BLaER1 treated with 17β-estradiol and CSF1 and Interleukin-3, amounts not matched to agents 10 nM and 100 nM (cell line): Measurements from ENCODE around the gene GPR161.
A peak's percentile ranks its signal among the peaks of the same experiment; 100 is the strongest.
"Not testable (repeated sequence)": the region's sequence is repeated elsewhere in the genome, so short reads cannot be mapped to it uniquely, and the experiment has no call there.

Source experiments
- H3K27ac ChIP-seq, 11 experiments: shearing (Covaris generic); formaldehyde crosslinking; 2 replicates each; pipeline ENCODE4 v1.8.1; 2022
- H3K27me3 ChIP-seq, 11 experiments: shearing (Covaris generic); formaldehyde crosslinking; 2 replicates each; pipeline ENCODE4 v1.8.1; 2022
- H3K36me3 ChIP-seq, 11 experiments: shearing (Covaris generic); formaldehyde crosslinking; 2 replicates each; pipeline ENCODE4 v1.8.1; 2022
- H3K4me1 ChIP-seq, 10 experiments: shearing (Covaris generic); formaldehyde crosslinking; 2 replicates each; pipeline ENCODE4 v1.8.1; 2022
- H3K4me2 ChIP-seq, 11 experiments: shearing (Covaris generic); formaldehyde crosslinking; 2 replicates each; pipeline ENCODE4 v1.8.1; 2022
- H3K4me3 ChIP-seq, 10 experiments: shearing (Covaris generic); formaldehyde crosslinking; 2 replicates each; pipeline ENCODE4 v1.8.1; 2022
- H3K9ac ChIP-seq, 11 experiments: shearing (Covaris generic); formaldehyde crosslinking; 2 replicates each; pipeline ENCODE4 v1.8.1; 2022
- H3K9me3 ChIP-seq, 11 experiments: shearing (Covaris generic); formaldehyde crosslinking; replicated peaks in 1 of 11; 2 replicates each; pipeline ENCODE4 v1.8.1; 2022
- H4K20me1 ChIP-seq, 11 experiments: shearing (Covaris generic); formaldehyde crosslinking; 2 replicates each; pipeline ENCODE4 v1.8.1; 2022
- Cebpa-rat ChIP-seq, 11 experiments: shearing (Covaris generic); IDR thresholded peaks; 2 replicates each; pipeline ENCODE4 v1.8.1; 2022

The GPR161 gene

GRCh38 chr1:168136709-168137514 lies at the start of gene GPR161:
TSS of gene GPR161 (minus strand) at chr1:168136930. CDS start at chr1:168104850, 32,080 bp downstream.
- no peak for TF ChIP-seq Cebpa-rat (IDR thresholded peaks at IDR 0.05)
- Histone ChIP-seq H3K4me1 (peaks cover 0 to 14% (median 10%) of the 10 kb centered on the region in 10 experiments; a peak in 14 of 20 replicates), H3K9ac (peak within 1 kb of the TSS; percentile 53 to 83 (median 77)), H3K4me2 (peak within 1 kb of the TSS; percentile 86 to 100 (median 99)), H3K27ac (peak within 1 kb of the TSS in 7 of 11 experiments; percentile 28 to 53 (median 40); a peak in 9 of 22 replicates), H4K20me1 (peaks cover 0 to 15% (median 0%) of the 10 kb centered on the region in 11 experiments; a peak in 5 of 22 replicates), H3K9me3 (no peaks in the 10 kb centered on the region), H3K36me3 (no peaks in the 10 kb centered on the region), H3K4me3 (peak within 1 kb of the TSS; percentile 65 to 80 (median 76)), H3K27me3 (peaks cover 46 to 65% (median 56%) of the 10 kb centered on the region in 11 experiments)

- Histone ChIP-seq H3K9ac (peak overlapping the region in 1 of 11 experiments; percentile 89; a peak in 1 of 22 replicates), H3K4me1 (peaks cover 9 to 18% (median 15%) of the 10 kb centered on the region in 10 experiments), H4K20me1 (peaks cover 0 to 48% (median 19%) of the 10 kb centered on the region in 11 experiments; a peak in 11 of 22 replicates), H3K36me3 (peaks cover 14 to 36% (median 24%) of the 10 kb centered on the region in 11 experiments), H3K4me2 (peak overlapping the region in 8 of 11 experiments; percentile 88 to 99 (median 95); a peak in 9 of 22 replicates)
- not testable (repeated sequence) for H3K27me3 ChIP-seq, H3K9me3 ChIP-seq, H3K27ac ChIP-seq, H3K4me3 ChIP-seq
These were observed 44.5 kb upstream of the GPR161 start for GRCh38 chr1:168181063-168181720.

- Histone ChIP-seq H3K9me3 (peaks cover 0 to 10% (median 0%) of the 10 kb centered on the region in 11 experiments; a peak in 2 of 22 replicates), H3K4me2 (peak overlapping the region; percentile 88 to 99 (median 93)), H3K36me3 (peaks cover 6 to 25% (median 16%) of the 10 kb centered on the region in 11 experiments; a peak in 20 of 22 replicates), H3K27ac (peak overlapping the region in 8 of 11 experiments; percentile 82 to 89 (median 88); a peak in 13 of 22 replicates), H3K9ac (peak overlapping the region; percentile 84 to 91 (median 89)), H3K27me3 (no peaks in the 10 kb centered on the region), H3K4me1 (peaks cover 9 to 18% (median 15%) of the 10 kb centered on the region in 10 experiments), H4K20me1 (peaks cover 0 to 46% (median 19%) of the 10 kb centered on the region in 11 experiments; a peak in 9 of 22 replicates), H3K4me3 (peak overlapping the region; percentile 82 to 96 (median 88))
- TF ChIP-seq Cebpa-rat (IDR thresholded peaks at IDR 0.05), result no peak
These were observed 43.4 kb upstream of the GPR161 start for GRCh38 chr1:168180148-168180524.

- TF ChIP-seq Cebpa-rat (IDR thresholded peaks at IDR 0.05), result no peak
- peaks cover under 1 to 20% (median 11%) of the 10 kb centered on the region in 11 experiments; a peak in 16 of 22 replicates for H3K36me3 ChIP-seq
- H3K4me2 ChIP-seq, result peak overlapping the region; percentile 88 to 99 (median 93)
- H4K20me1 ChIP-seq, result peaks cover 0 to 46% (median 19%) of the 10 kb centered on the region in 11 experiments; a peak in 9 of 22 replicates
- peak overlapping the region; percentile 82 to 96 (median 88) for H3K4me3 ChIP-seq
- H3K9ac ChIP-seq, result peak overlapping the region; percentile 84 to 91 (median 89)
- H3K27ac ChIP-seq, result peak overlapping the region; percentile 81 to 91 (median 87)
- peaks cover 9 to 18% (median 15%) of the 10 kb centered on the region in 10 experiments for H3K4me1 ChIP-seq
- peaks cover 0 to 10% (median 0%) of the 10 kb centered on the region in 11 experiments; a peak in 2 of 22 replicates for H3K9me3 ChIP-seq
- H3K27me3 ChIP-seq, result no peaks in the 10 kb centered on the region
These were observed 42.9 kb upstream of the GPR161 start for GRCh38 chr1:168179438-168180147.

- peaks cover 0 to 10% (median 0%) of the 10 kb centered on the region in 11 experiments; a peak in 2 of 22 replicates for H3K9me3 ChIP-seq
- H3K27me3 ChIP-seq, result no peaks in the 10 kb centered on the region
- peak within 1 kb of the TSS; percentile 84 to 91 (median 89) for H3K9ac ChIP-seq
- H3K27ac ChIP-seq, result peak within 1 kb of the TSS; percentile 81 to 91 (median 87)
- peak within 1 kb of the TSS; percentile 82 to 96 (median 88) for H3K4me3 ChIP-seq
- TF ChIP-seq Cebpa-rat (IDR thresholded peaks at IDR 0.05), result 0 out of 22 replicates have a peak, but pooled peaks of 1 of the 11 experiments have one; percentile 16
- H3K4me2 ChIP-seq, result peak within 1 kb of the TSS; percentile 88 to 99 (median 93)
- peaks cover 9 to 18% (median 15%) of the 10 kb centered on the region in 10 experiments for H3K4me1 ChIP-seq
- peaks cover 0 to 44% (median 15%) of the 10 kb centered on the region in 11 experiments; a peak in 9 of 22 replicates for H4K20me1 ChIP-seq
- H3K36me3 ChIP-seq, result peaks cover 0 to 13% (median 4%) of the 10 kb centered on the region in 11 experiments; a peak in 12 of 22 replicates
These were observed 42.1 kb upstream of the GPR161 start, which contains the start of gene TIPRL for GRCh38 chr1:168178638-168179437. TSS of gene TIPRL (plus strand) at chr1:168178962. CDS start at chr1:168179078, 116 bp downstream.

- Histone ChIP-seq H3K4me3 (peak overlapping the region; percentile 82 to 96 (median 88)), H3K9me3 (peaks cover 0 to 10% (median 0%) of the 10 kb centered on the region in 11 experiments; a peak in 2 of 22 replicates), H4K20me1 (peaks cover 0 to 38% (median 14%) of the 10 kb centered on the region in 11 experiments; a peak in 9 of 22 replicates), H3K27ac (peak overlapping the region; percentile 55 to 91 (median 87)), H3K36me3 (peaks cover 0 to 10% (median 0%) of the 10 kb centered on the region in 11 experiments; a peak in 2 of 22 replicates), H3K4me1 (peaks cover 9 to 18% (median 15%) of the 10 kb centered on the region in 10 experiments), H3K9ac (peak overlapping the region in 10 of 11 experiments; percentile 84 to 91 (median 90); a peak in 19 of 22 replicates), H3K4me2 (peak overlapping the region; percentile 54 to 96 (median 63)), H3K27me3 (no peaks in the 10 kb centered on the region)
- no peak for TF ChIP-seq Cebpa-rat (IDR thresholded peaks at IDR 0.05)
These were observed 41.5 kb upstream of the GPR161 start for GRCh38 chr1:168178227-168178637.

- Histone ChIP-seq H3K27me3 (no peaks in the 10 kb centered on the region), H3K27ac (no peak overlapping the region), H3K36me3 (no peaks in the 10 kb centered on the region), H3K4me1 (peaks cover 0 to 7% (median 0%) of the 10 kb centered on the region in 10 experiments; a peak in 7 of 20 replicates), H3K4me3 (no peak overlapping the region), H3K9me3 (0 out of 22 replicates have a peak, but pooled peaks cover 0 to under 1% (median 0%) of the 10 kb centered on the region in 11 experiments), H3K9ac (no peak overlapping the region), H3K4me2 (no peak overlapping the region), H4K20me1 (no peaks in the 10 kb centered on the region)
- no peak for TF ChIP-seq Cebpa-rat (IDR thresholded peaks at IDR 0.05)
These were observed 35.7 kb upstream of the GPR161 start for GRCh38 chr1:168172250-168172915.
